Measurements from ENCODE around the gene SOS2.

- TF ChIP-seq CTCF (IDR thresholded peaks at IDR 0.05) (no peak), POLR2A (IDR thresholded peaks at IDR 0.05) (no peak), EP300 (IDR thresholded peaks at IDR 0.05) (no peak)
Measured at GRCh38 chr14:50215416-50215815, 16.0 kb downstream of the SOS2 start.

Data from upper lobe of left lung (tissue), 4 donors.